Uterus (tissue), 2 donors: ENCODE results near the gene CADM2.

Source experiments
- CTCF ChIP-seq, 4 experiments: fragments of 200-600 bp in 2 of 4; fragments of 450-650 bp in 2 of 4; sonication (generic) in 2 of 4; IDR thresholded peaks; one replicate each; pipeline ENCODE4 v1.5.1; 2016 to 2019; ENCODE audit warnings: antibody characterized with exemption in 4 of 4, mild to moderate bottlenecking in 2 of 4, moderate library complexity in 1 of 4
- POLR2A ChIP-seq, 2 donors: fragments of 450-650 bp; IDR thresholded peaks; one replicate each; pipeline ENCODE4 v1.6.1; 2016; ENCODE audit warnings: antibody characterized with exemption in 2 of 2, mild to moderate bottlenecking in 1 of 2, moderate library complexity in 1 of 2

GRCh38 chr3:85516146-85516545, 557.4 kb downstream of the CADM2 start:
- TF ChIP-seq CTCF (IDR thresholded peaks at IDR 0.05) = no peak
- no peak for TF ChIP-seq POLR2A (IDR thresholded peaks at IDR 0.05)
